Kidney epithelial cell (primary cell): ENCODE measurements around the gene MB. TPM values are rescaled to one million over a fixed set of nuclear protein-coding genes. Genes with fewer than 3 reads are reported as not detected.

Experiments
- DNase-seq: peaks from one replicate; pipeline ENCODE4 v3.0.0-alpha.2; 2010; ENCODE audit warnings: low read depth
- H3K27me3 ChIP-seq: 2 replicates; pipeline ENCODE4 v1.6.0; 2011; ENCODE audit warnings: low read length; ENCODE audit not compliant: control insufficient read depth, insufficient read depth
- H3K36me3 ChIP-seq: 2 replicates; pipeline ENCODE4 v1.5.1; 2011; ENCODE audit warnings: low read length; ENCODE audit not compliant: control insufficient read depth, insufficient read depth
- H3K4me3 ChIP-seq: 2 replicates; pipeline ENCODE4 v1.5.1; 2011; ENCODE audit warnings: low read depth, mild to moderate bottlenecking, control low read depth, low read length
- CTCF ChIP-seq: IDR thresholded peaks from 2 replicates; pipeline ENCODE4 v1.5.1; 2011; ENCODE audit warnings: mild to moderate bottlenecking, moderate library complexity, low read length, control low read depth, inconsistent platforms; ENCODE audit not compliant: insufficient read depth, poor library complexity, severe bottlenecking
- total RNA-seq: library from RNA; depleted of rRNA; stranded (reverse); fragments of >200 nt; gene quantifications from 2 replicates; pipeline ENCODE4 v1.2.3, GENCODE V29; 2015

The MB gene
- total RNA-seq, 1 donor from 2014 or later, result not detected

DNA sequence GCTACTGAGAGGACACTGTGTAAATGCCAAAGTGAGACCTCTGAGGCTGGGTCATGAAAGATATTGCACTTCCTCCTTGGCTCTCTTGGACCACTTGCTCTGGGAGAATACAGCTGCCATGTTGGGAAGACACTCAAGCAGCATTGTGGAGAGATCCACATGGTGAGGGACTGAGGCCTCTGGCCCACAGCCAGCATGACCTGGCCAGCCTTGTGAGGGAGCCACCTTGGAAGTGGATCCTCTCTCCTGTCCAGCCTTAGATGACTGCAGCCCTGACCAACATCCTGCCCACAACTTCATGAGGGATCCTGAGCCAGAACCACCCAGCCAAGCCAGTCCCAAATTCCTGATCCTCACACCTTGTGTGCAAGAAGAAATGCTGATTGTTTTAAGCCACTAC lies 30.4 kb downstream of the MB start:
- no peak overlapping the region for H3K4me3 ChIP-seq
- TF ChIP-seq CTCF, result no peak
- H3K36me3 ChIP-seq, result no peaks in the 10 kb centered on the region
- no peaks in the 10 kb centered on the region for H3K27me3 ChIP-seq
- DNase-seq, result no peak

GRCh38 chr22:35582861-35583670 lies 34.1 kb downstream of the MB start:
- DNase-seq, result peak; percentile 9
- Histone ChIP-seq H3K27me3 (no peaks in the 10 kb centered on the region), H3K4me3 (no peak overlapping the region), H3K36me3 (no peaks in the 10 kb centered on the region)
- peak; percentile 87 for TF ChIP-seq CTCF

DNA sequence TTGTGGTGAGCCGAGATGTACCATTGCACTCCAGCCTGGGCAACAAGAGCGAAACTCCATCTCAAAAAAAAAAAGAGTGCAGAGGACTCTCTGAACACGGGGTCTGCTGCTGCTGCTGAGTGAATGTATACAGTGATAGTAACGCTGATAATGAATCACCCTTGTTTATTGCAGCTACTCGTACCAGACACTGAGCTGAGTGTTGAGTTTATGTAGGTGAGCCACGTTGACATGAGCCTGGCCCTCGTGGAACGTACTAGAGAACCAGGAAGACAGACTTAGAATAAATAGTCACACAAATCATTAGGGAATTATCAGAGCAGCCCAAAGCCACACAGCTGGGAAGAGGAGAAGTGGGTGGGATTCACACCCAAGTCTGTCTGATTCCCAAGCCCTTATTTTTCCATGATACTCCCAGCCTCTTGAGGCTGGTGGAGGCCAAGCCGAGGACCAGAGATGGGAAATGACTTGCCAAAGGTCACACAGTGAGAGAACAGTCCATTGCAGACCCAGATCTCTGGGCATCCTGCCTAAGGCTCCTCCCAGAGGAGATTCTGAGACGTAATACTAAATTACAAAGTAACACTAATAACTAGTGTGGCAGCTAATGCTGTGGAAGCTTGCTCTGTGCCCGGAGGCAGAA lies 34.8 kb downstream of the MB start:
- DNase-seq, result no peak
- Histone ChIP-seq H3K36me3 (no peaks in the 10 kb centered on the region), H3K27me3 (no peaks in the 10 kb centered on the region), H3K4me3 (no peak overlapping the region)
- no peak for TF ChIP-seq CTCF

GRCh38 chr22:35581023-35581413 lies 36.1 kb downstream of the MB start:
- Histone ChIP-seq H3K4me3 (no peak overlapping the region), H3K36me3 (no peaks in the 10 kb centered on the region), H3K27me3 (no peaks in the 10 kb centered on the region)
- no peak for DNase-seq
- no peak for TF ChIP-seq CTCF

- TF ChIP-seq CTCF, result no peak
- H3K4me3 ChIP-seq, result no peak overlapping the region
- DNase-seq, result no peak
- H3K36me3 ChIP-seq, result no peaks in the 10 kb centered on the region
- no peaks in the 10 kb centered on the region for H3K27me3 ChIP-seq
Measured at GRCh38 chr22:35580351-35581022, 36.6 kb downstream of the MB start.
